HG03575 (cell line): ENCODE results near the gene GALNT14.

ENCODE experiments used
- ATAC-seq: cut with Tn5 transposase; IDR thresholded peaks from one replicate; pipeline ENCODE4 v1.9.1; 2021; ENCODE audit not compliant: unreplicated experiment, insufficient number of reproducible peaks, low FRiP score; ENCODE audit errors: extremely low read depth

GALNT14 gene

DNA sequence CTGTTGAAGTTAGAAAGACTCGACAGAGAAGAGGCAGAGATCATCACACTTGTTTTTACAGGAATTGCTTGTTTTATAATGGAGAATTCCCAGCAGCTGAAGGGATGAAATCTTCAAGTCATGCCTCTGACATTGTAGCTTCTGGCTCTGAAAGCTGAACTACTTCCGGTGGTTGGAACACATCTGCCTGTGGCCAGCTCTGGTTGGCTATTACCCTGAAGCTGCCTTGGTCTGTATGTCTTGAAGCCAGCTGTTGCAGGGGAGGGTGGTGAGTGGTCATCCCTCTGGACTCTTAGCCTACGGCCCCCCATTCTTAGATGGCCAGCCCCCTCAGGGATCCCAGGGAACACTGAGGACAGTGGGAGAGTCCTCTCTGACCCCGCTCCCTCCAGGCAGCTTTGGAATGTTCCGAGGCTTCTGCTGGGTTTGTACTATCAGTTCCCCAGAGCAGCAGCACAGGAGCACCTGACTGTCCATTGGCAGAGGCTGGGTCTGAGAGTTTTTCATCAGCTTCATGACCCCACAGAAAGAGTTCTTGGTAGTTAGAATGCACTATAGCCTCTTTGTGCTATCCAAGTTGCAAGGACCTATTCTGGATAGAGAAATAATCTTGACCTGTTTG lies 243.6 kb downstream of the GALNT14 start:
- no peak for ATAC-seq

DNA sequence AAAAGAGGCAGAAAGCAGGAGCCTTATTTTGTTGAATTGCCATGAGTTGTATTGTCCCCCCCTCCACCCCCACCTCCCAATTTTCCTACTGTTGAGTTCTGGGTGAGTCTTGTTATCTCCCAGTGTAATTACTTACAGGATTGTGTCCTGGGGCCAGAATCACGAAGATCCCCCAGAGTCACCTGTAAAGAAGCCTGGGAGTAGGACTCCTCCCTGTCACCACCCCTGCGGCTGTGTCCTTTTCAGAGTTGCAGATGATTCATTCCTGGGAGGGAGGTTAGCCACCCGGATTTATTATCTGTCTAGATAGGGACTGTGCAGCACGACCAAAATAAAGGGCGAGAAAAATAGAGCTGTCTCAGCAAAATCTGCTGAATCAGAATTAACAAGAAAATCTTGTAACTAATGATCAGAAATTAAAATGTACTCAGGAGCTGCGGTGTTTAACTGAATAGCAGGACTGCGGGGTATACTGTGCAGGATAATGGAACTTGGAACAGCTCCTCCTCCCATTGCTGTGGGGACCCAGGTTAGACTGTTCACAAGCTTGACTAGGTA lies 249.3 kb downstream of the GALNT14 start:
- no peak for ATAC-seq

DNA sequence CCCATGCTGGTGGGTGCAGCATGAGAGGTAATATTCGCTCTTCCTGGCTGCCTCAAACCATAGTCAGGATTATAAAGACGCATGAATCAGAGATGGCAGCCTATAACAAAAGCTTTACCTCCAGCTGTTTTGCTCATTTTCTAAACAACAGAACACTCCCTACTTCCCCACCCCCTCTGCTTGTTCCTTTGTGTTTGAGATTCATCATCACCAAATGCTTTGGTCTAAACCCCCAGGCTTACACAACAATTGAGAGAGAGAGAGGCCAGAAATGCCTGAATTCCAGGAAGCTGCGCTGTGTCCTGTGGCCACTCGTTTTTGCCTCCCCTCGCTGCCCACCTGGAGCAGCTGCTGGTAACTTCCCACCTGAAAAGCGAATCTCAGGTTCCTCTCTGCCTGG lies 252.2 kb downstream of the GALNT14 start:
- ATAC-seq, result no peak

DNA sequence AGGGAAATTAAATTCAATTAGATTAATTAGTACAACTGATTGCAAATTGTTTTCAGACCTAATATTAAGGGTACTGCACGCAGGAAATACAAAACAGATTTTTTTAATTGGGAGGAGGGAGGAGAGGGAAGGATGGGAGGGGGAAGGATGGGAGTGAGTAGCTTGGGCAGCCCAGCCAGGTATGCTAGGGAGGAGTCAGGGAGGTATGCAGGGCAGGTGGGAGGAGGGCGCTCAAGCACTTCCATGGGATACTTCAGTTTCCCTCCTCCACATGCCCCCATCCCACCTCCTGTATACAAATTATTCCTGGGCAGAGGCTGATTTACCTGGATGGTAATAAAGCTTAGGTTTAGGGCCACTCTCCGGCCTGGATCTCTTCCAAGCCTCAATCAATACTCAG lies 254.4 kb downstream of the GALNT14 start:
- no peak for ATAC-seq

DNA sequence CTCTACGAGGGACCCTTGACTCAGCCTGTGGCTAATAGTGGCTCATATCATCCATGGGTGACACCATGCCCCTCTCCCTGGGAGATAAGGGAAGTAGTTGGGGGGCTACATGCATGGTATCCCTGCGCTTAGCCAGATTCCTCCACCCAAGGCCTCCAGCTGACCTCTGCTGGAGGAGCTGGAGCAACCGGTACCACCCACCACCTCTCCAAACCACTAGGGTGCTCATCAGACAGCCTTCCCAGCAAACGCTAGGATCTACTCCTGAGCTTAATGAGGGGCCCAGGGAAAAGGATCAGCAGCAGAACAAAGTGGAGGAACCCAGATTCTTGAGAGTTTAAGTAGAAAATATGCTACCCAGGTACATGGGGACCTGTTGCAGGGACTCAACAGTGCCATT lies 255.1 kb downstream of the GALNT14 start:
- ATAC-seq, result no peak

DNA sequence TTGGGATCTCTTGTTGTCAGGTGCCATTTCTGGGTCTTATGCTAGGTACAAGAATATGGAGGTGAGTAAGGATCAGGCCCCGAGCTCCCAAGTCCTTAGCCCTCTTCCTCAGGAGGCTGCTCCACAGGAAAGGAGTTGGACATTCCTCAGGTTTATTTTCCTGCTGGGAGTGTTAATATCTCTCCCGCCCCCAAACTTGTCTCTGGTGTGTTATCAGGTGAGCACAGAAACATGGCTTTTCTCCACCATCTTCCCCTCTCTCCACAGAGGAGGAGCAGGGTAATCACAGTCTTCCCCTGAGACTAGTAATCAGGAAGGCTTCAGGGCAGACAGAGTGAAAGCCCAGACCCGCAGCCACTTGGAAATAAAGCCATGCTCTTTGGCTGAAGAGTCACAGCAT lies 257.7 kb downstream of the GALNT14 start:
- ATAC-seq, result no peak

DNA sequence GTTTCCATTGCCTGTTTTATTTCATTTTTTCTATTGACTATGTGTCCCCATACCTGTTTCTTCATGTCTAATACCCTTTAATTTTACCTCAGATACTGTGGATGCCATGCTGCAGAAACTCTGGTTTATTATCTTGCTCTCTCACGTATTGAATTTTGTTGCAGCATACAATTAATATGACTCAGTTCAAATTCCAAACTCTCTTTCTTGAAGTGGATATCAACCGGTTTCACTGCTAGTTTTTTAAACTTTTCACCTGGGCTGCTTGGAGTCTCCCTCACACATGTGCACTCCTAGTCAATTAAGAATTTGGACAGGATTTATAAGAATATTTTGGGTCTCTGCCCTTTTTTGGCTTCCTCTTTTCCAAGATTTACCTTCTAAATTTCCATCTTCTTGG lies 260.4 kb downstream of the GALNT14 start:
- no peak for ATAC-seq

GRCh38 chr2:30872797-30873196 lies 265.4 kb downstream of the GALNT14 start:
- ATAC-seq, result no peak

GRCh38 chr2:30871980-30872789 lies 266.1 kb downstream of the GALNT14 start:
- ATAC-seq, result no peak

GRCh38 chr2:30871440-30871839 lies 266.8 kb downstream of the GALNT14 start:
- no peak for ATAC-seq

DNA sequence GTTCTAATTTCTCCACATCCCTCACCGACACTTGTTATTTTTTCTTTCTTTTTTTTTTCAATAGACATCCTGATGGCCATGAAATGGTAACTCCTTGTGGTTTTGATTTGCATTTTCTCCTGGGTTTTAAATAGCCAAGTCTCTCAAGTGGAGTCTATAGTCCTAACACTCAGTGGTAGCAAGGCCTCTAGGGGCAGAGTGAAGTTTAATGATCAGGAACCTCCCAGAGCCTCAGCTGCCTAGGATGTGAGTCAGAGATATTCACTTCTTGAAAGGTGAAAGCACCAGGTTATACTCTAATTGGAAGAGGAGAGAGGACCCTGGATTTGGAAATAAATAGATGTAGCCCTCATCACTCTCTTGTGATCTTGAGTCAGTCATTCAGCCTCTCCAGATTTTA lies 268.3 kb downstream of the GALNT14 start:
- no peak for ATAC-seq

DNA sequence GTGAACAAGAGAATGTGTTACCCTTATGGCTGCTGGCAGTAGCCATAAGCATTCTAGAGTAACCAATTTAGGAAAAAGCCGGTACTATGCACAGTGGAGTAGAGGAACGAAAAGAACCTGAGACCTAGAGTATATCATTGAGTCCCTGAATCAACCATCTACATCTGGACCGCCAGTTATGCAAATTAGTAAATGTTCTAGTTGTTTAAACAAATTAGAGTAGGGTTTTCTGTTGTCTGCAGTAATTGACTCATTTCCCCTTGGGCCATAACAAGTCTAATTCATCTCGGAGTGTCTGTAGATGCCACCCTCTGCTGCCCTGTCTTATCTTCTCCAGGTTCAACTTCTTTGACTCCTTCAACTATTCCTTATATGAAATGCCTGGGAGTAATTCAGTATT lies 270.9 kb downstream of the GALNT14 start:
- no peak for ATAC-seq

DNA sequence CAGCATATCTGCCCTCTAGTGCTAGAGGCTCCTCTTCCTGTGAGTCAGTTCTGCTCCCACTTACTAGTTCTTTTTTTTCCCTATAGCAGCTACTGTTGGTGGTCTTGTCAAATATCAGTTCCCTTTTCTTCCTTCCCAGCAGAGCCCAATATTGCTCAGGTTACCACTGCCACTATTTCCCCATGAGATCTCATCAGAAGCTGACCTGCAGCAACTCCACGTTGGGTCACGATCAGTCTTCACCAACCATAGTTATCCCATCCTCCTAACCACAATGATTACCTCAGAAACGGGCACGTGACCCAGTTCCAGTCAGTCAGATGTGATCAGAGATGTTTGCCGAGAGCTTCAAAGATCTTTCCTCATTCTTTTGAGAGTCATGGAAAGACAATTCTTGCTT lies 271.3 kb downstream of the GALNT14 start:
- ATAC-seq, result no peak

DNA sequence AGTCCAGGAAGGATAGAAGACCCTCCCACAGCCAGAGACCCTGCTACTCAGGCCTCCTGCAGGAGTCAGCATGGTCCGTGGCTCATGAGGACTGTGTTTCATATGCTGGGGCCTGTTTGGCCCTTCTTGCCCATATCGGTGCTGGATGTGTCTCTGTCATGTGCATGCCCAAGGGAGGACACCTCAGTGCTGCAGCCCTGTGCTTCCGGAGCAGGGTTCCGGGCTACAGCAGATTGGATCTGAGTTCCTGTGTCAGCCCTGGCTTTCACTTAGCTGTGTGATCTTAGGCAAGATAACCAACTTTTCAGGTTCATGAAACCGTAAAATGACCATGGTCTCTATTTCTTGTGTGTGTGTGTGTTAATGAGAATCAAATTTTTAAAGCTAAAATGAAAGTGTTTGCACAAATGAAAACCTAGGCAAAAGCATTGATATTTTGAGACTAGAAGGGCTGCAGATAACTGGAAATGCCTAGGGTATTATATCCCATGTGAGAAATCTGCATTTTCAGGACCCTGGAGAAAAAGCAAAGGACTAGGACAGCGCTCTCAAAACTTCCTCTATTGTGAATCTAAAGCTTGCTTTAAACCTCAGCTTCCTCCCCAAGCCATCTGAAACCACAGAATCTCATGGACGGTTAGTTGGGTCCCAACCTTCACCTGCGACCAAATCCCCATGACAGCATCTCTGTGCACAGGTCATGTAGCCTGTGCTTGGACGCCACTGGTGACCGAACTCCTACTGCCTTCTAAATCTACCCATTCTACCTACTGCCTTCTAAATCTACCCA lies 272.2 kb downstream of the GALNT14 start:
- no peak for ATAC-seq

- ATAC-seq, result no peak
These were observed 273.0 kb downstream of the GALNT14 start for GRCh38 chr2:30865243-30865642.

- no peak for ATAC-seq
These were observed 276.1 kb downstream of the GALNT14 start for GRCh38 chr2:30862054-30862651.

GRCh38 chr2:30860726-30861125 lies 277.5 kb downstream of the GALNT14 start:
- ATAC-seq, result no peak
